GM12892 (cell line): ENCODE measurements around the gene TMEM100.

ENCODE experiments used
- POLR2A ChIP-seq: IDR thresholded peaks from 2 replicates; pipeline ENCODE4 v1.6.1; 2011; ENCODE audit warnings: low read depth, low read length, control low read depth
- POLR2AphosphoS5 ChIP-seq: IDR thresholded peaks from 2 replicates; pipeline ENCODE4 v1.6.1; 2011; ENCODE audit warnings: low read depth, low read length, control low read depth

- TF ChIP-seq POLR2A (no peak), POLR2AphosphoS5 (no peak)
Measured at GRCh38 chr17:55687037-55687436, 35.6 kb downstream of the TMEM100 start.
